NB4 (cell line): ENCODE measurements around the gene AKT3.

Source experiments
- POLR2A ChIP-seq: IDR thresholded peaks from 2 replicates; pipeline ENCODE4 v1.6.1; 2011; ENCODE audit warnings: mild to moderate bottlenecking; ENCODE audit not compliant: insufficient read length; ENCODE audit errors: extremely low read depth
- TF ChIP-seq, protein P1 (sequence below): IDR thresholded peaks from one replicate; pipeline ENCODE4 v1.5.1; 2012; ENCODE audit warnings: low read depth, low read length
- TF ChIP-seq, protein P2 (sequence below): IDR thresholded peaks from 2 replicates; pipeline ENCODE4 v1.6.1; 2011; ENCODE audit warnings: low read depth, low read length

DNA sequence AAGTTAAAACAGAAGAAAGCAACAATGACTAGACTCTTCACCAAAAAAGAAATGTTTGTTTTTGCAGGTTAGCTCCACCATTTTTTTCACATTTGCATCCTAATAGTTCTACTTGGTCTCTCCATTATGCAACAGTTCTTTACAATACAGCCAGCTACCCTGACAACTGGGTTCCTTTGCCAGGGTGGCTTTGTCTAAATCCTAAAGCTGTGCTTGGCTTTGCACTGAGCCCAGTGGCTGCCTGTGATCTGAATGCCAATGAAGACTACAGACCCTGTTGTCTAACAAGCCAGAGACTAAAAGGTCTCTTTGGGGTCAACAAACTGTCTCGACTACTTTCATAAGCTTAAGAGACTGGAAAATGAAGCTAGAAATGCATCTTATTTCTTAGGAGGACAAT lies 112.0 kb downstream of the AKT3 start:
- no peak for TF ChIP-seq POLR2A
- TF ChIP-seq, protein P1, sequence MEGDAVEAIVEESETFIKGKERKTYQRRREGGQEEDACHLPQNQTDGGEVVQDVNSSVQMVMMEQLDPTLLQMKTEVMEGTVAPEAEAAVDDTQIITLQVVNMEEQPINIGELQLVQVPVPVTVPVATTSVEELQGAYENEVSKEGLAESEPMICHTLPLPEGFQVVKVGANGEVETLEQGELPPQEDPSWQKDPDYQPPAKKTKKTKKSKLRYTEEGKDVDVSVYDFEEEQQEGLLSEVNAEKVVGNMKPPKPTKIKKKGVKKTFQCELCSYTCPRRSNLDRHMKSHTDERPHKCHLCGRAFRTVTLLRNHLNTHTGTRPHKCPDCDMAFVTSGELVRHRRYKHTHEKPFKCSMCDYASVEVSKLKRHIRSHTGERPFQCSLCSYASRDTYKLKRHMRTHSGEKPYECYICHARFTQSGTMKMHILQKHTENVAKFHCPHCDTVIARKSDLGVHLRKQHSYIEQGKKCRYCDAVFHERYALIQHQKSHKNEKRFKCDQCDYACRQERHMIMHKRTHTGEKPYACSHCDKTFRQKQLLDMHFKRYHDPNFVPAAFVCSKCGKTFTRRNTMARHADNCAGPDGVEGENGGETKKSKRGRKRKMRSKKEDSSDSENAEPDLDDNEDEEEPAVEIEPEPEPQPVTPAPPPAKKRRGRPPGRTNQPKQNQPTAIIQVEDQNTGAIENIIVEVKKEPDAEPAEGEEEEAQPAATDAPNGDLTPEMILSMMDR = no peak
- TF ChIP-seq, protein P2, sequence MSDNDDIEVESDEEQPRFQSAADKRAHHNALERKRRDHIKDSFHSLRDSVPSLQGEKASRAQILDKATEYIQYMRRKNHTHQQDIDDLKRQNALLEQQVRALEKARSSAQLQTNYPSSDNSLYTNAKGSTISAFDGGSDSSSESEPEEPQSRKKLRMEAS = no peak
